HCT116 (cell line): ENCODE measurements around the gene TAAR5. TPM values are rescaled to one million over a fixed set of nuclear protein-coding genes. Genes with fewer than 3 reads are reported as not detected.

Experiments used
- ATAC-seq: fragments of 200-7000 bp; cut with Tn5 transposase; 2 replicates; pipeline ENCODE4 v1.9.1; 2020; ENCODE audit warnings: mild to moderate bottlenecking, moderate library complexity
- BruUV-seq: library from RNA; stranded (reverse); fragments of 400-500 nt; replicated peaks from 2 replicates; lab custom pipeline; 2021; lab: Mats Ljungman, UMichigan
- CTCF ChIA-PET: fragments of 300-600 bp; sonication (Branson Sonifier 250); formaldehyde crosslinking; loops from one replicate; lab custom pipeline; 2021; ENCODE audit warnings: antibody characterized with exemption; lab: Charles Lee
- POLR2A ChIA-PET: fragments of 300-600, 350-600 bp; sonication (Branson Sonifier 250); formaldehyde crosslinking; loops from one replicate; lab custom pipeline; 2021; ENCODE audit warnings: antibody characterized with exemption; lab: Charles Lee
- RAD21 ChIA-PET, 2 experiments: fragments of 300-600 bp; sonication (Branson Sonifier 250); formaldehyde crosslinking; loops; one replicate each; lab custom pipeline; 2023; ENCODE audit warnings: low total read pairs in 2 of 2; ENCODE audit not compliant: uncharacterized antibody in 2 of 2, unreplicated experiment in 2 of 2, low non-redundant PET in 1 of 2; lab: Charles Lee
- DNase-seq: peaks from one replicate; pipeline ENCODE4 v3.0.0-alpha.2; 2010; ENCODE audit warnings: low read depth, low spot score
- H2AFZ ChIP-seq: fragments of 200-600 bp; shearing (Covaris generic), sonication (generic); 2 replicates; pipeline ENCODE4 v1.6.1; 2017; ENCODE audit warnings: low read depth, mixed run types, mixed read lengths, antibody characterized with exemption, low read length; ENCODE audit not compliant: poor library complexity, severe bottlenecking
- H3K27ac ChIP-seq: 2 replicates; pipeline ENCODE4 v1.5.1; 2012; ENCODE audit warnings: low read depth, low read length
- H3K27me3 ChIP-seq: fragments of 200-600 bp; sonication (generic); 2 replicates; pipeline ENCODE4 v1.6.1; 2016; ENCODE audit warnings: mixed run types, low read length, mixed read lengths; ENCODE audit not compliant: insufficient read depth
- H3K36me3 ChIP-seq, 2 experiments: fragments of 200-500 bp in 1 of 2; fragments of 200-600 bp in 1 of 2; sonication (Bioruptor generic) in 1 of 2; sonication (generic) in 1 of 2; 2 replicates each; pipeline versions ENCODE4 v1.5.1 to v1.6.1; 2014 to 2016; ENCODE audit warnings: low read length in 2 of 2, inconsistent platforms in 1 of 2, mixed read lengths in 1 of 2, mixed run types in 1 of 2; ENCODE audit not compliant: insufficient read depth in 2 of 2, control insufficient read depth in 1 of 2
- H3K4me1 ChIP-seq, 2 experiments: fragments of 200-600 bp in 1 of 2; sonication (generic) in 1 of 2; 2 replicates each; pipeline versions ENCODE4 v1.5.1 to v1.6.1; 2012 to 2017; ENCODE audit warnings: low read length in 2 of 2, inconsistent platforms in 1 of 2, mild to moderate bottlenecking in 1 of 2, mixed read lengths in 1 of 2, mixed run types in 1 of 2, moderate library complexity in 1 of 2; ENCODE audit not compliant: insufficient read depth in 2 of 2, control insufficient read depth in 1 of 2
- H3K4me2 ChIP-seq: fragments of 200-600 bp; sonication (generic); 2 replicates; pipeline ENCODE4 v1.6.1; 2017; ENCODE audit warnings: mixed run types, low read length, mixed read lengths
- H3K4me3 ChIP-seq, 2 experiments: fragments of 200-600 bp in 1 of 2; sonication (generic) in 1 of 2; replicated peaks in 1 of 2; 2 replicates each; pipeline ENCODE4 v1.5.1; 2011 to 2016; ENCODE audit warnings: low read length in 2 of 2, control low read depth in 1 of 2, low read depth in 1 of 2, mild to moderate bottlenecking in 1 of 2, mixed read lengths in 1 of 2, mixed run types in 1 of 2
- H3K79me2 ChIP-seq: fragments of 200-600 bp; sonication (generic); 2 replicates; pipeline ENCODE4 v1.6.1; 2017; ENCODE audit warnings: mild to moderate bottlenecking, mixed run types, low read length, moderate library complexity, mixed read lengths; ENCODE audit not compliant: insufficient read depth
- H3K9ac ChIP-seq: fragments of 200-600 bp; sonication (generic); 2 replicates; pipeline ENCODE4 v1.6.1; 2016; ENCODE audit warnings: low read length, mixed read lengths
- H3K9me2 ChIP-seq: fragments of 200-600 bp; sonication (generic), shearing (Covaris generic); 2 replicates; pipeline ENCODE4 v1.6.1; 2017; ENCODE audit warnings: mixed run types, mild to moderate bottlenecking, moderate library complexity; ENCODE audit not compliant: insufficient read depth
- H3K9me3 ChIP-seq, 2 experiments: fragments of 200-500 bp in 1 of 2; fragments of 200-600 bp in 1 of 2; sonication (Bioruptor generic) in 1 of 2; sonication (generic) in 1 of 2; 2 replicates each; pipeline ENCODE4 v1.6.1; 2014 to 2017; ENCODE audit warnings: low read length in 2 of 2, mixed read lengths in 2 of 2, inconsistent platforms in 1 of 2, low read depth in 1 of 2, mild to moderate bottlenecking in 1 of 2, mixed run types in 1 of 2, moderate library complexity in 1 of 2; ENCODE audit not compliant: control insufficient read depth in 1 of 2, insufficient read depth in 1 of 2
- H4K20me1 ChIP-seq: fragments of 200-600 bp; sonication (generic), shearing (Covaris generic); 2 replicates; pipeline ENCODE4 v1.6.1; 2017; ENCODE audit warnings: mixed run types, mild to moderate bottlenecking, moderate library complexity; ENCODE audit not compliant: insufficient read depth
- ATF3 ChIP-seq: IDR thresholded peaks from 2 replicates; pipeline ENCODE4 v1.6.1; 2012
- CBX3 ChIP-seq: IDR thresholded peaks from 2 replicates; pipeline ENCODE4 v1.6.1; 2012; ENCODE audit warnings: low read depth
- EGR1 ChIP-seq: IDR thresholded peaks from 2 replicates; pipeline ENCODE4 v1.6.1; 2012; ENCODE audit warnings: low read depth
- ELF1 ChIP-seq: IDR thresholded peaks from 2 replicates; pipeline ENCODE4 v1.6.1; 2012; ENCODE audit warnings: low read depth, borderline replicate concordance
- EZH2 ChIP-seq: fragments of 200-600 bp; sonication (generic); IDR thresholded peaks from 2 replicates; pipeline ENCODE4 v1.6.1; 2017; ENCODE audit warnings: antibody characterized with exemption, mixed run types
- EZH2phosphoT487 ChIP-seq: fragments of 200-600 bp; IDR thresholded peaks from 2 replicates; pipeline ENCODE4 v1.6.1; 2018; ENCODE audit warnings: antibody characterized with exemption, borderline replicate concordance
- FOSL1 ChIP-seq: IDR thresholded peaks from 2 replicates; pipeline ENCODE4 v1.6.1; 2012; ENCODE audit warnings: low read depth
- POLR2A ChIP-seq: IDR thresholded peaks from 2 replicates; pipeline ENCODE4 v1.7.0; 2011; ENCODE audit warnings: borderline replicate concordance; ENCODE audit not compliant: insufficient read depth, insufficient read length; ENCODE audit errors: extremely low read depth
- POLR2AphosphoS5 ChIP-seq: IDR thresholded peaks from 2 replicates; pipeline ENCODE4 v1.6.1; 2011; ENCODE audit warnings: mild to moderate bottlenecking, low read depth, low read length, moderate library complexity
- RAD21 ChIP-seq: IDR thresholded peaks from 2 replicates; pipeline ENCODE4 v1.6.1; 2012; ENCODE audit warnings: low read depth, mild to moderate bottlenecking
- REST ChIP-seq: IDR thresholded peaks from 2 replicates; pipeline ENCODE4 v1.6.1; 2012; ENCODE audit warnings: low read depth
- SIN3A ChIP-seq: IDR thresholded peaks from 2 replicates; pipeline ENCODE4 v1.6.1; 2012; ENCODE audit warnings: low read depth
- SP1 ChIP-seq: IDR thresholded peaks from 2 replicates; pipeline ENCODE4 v1.6.1; 2012; ENCODE audit warnings: low read depth
- SRF ChIP-seq: IDR thresholded peaks from 2 replicates; pipeline ENCODE4 v1.6.1; 2012; ENCODE audit warnings: low read depth
- TCF7L2 ChIP-seq: IDR thresholded peaks from 2 replicates; pipeline ENCODE4 v1.7.0; 2011; ENCODE audit warnings: borderline replicate concordance, inconsistent platforms; ENCODE audit not compliant: insufficient read depth, insufficient read length; ENCODE audit errors: extremely low read depth
- YY1 ChIP-seq: IDR thresholded peaks from 2 replicates; pipeline ENCODE4 v1.6.1; 2011; ENCODE audit warnings: low read length, low read depth, moderate library complexity, mild to moderate bottlenecking; ENCODE audit not compliant: insufficient replicate concordance; ENCODE audit errors: extremely low read depth
- ZFX ChIP-seq: fragments of 450-650 bp; IDR thresholded peaks from 2 replicates; pipeline ENCODE4 v1.6.1; 2017
- intact Hi-C: fragments of 100-400 bp; cut with micrococcal nuclease; formaldehyde crosslinking; loops from 2 replicates; pipeline ENCODE4 v1.10.0; 2022
- total RNA-seq: library from RNA; stranded (reverse); gene quantifications from one replicate; pipeline ENCODE4 v1.2.1, GENCODE V29; 2021; ENCODE audit not compliant: unreplicated experiment
- TF ChIP-seq, protein P1 (sequence below): IDR thresholded peaks from 2 replicates; pipeline ENCODE4 v1.6.1; 2011; ENCODE audit warnings: mild to moderate bottlenecking, low read length, moderate library complexity; ENCODE audit not compliant: insufficient replicate concordance; ENCODE audit errors: extremely low read depth
- TF ChIP-seq, protein P2 (sequence below): IDR thresholded peaks from 2 replicates; pipeline ENCODE4 v1.6.1; 2012

TAAR5 gene
- total RNA-seq, 1 experiment from 2014 or later, result not detected

DNA sequence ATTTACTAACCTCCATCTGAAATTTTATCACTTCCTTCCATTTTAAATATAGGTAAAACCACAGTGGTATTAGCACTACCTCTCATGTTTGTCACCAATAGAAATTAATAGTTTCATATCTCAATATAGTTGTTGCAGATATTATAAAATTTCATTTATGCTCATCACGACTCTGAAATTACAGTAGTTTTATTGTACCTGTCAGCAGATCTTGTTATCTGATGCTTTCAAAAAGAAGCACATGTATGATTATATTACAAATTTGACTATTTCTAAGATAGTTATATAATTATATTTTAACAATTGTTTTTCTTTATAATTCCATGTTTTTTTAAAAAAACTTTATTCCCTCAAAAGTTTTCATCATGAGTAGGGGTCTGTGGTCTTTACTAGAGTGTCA, 4.8 kb downstream of the TAAR5 start (continued):
- TF ChIP-seq POLR2AphosphoS5, result no peak

DNA sequence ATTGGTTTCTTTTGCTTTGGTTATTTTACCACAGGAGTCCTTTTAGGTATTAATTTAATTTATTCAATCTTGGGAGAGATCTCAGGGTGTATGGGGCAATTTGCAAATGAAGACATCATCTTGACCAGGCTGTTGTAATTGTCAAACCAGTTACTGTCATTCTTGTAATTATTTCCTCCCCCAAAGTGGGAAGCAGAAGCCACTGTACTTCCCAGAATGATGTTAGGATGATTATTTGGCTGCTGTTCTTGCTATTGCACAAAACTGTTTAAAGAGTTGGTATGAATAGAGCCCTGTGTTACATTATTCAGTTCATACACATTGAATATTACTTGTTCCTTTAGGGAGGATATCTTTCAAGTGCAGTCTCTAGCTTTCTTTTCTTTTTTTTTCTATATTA, 17.8 kb downstream of the TAAR5 start:
- POLR2A ChIA-PET, result no interaction called here
- Histone ChIP-seq H4K20me1 (no peaks in the 10 kb centered on the region), H3K4me3 (no peak overlapping the region), H3K36me3 (no peaks in the 10 kb centered on the region), H3K79me2 (no peaks in the 10 kb centered on the region), H3K9me2 (no peaks in the 10 kb centered on the region), H3K4me2 (no peak overlapping the region), H3K4me1 (no peaks in the 10 kb centered on the region), H3K9me3 (no peaks in the 10 kb centered on the region), H2AFZ (no peak overlapping the region), H3K9ac (no peak overlapping the region), H3K27ac (no peak overlapping the region), H3K27me3 (no peaks in the 10 kb centered on the region)
- ATAC-seq, result no peak
- DNase-seq, result no peak
- BruUV-seq, result no TSS peak
- RAD21 ChIA-PET, result no interaction called here
- CTCF ChIA-PET, result no interaction called here
- TF ChIP-seq TCF7L2, result no peak
- no peak for TF ChIP-seq ZFX
- TF ChIP-seq SP1, result no peak
- TF ChIP-seq, protein P1, sequence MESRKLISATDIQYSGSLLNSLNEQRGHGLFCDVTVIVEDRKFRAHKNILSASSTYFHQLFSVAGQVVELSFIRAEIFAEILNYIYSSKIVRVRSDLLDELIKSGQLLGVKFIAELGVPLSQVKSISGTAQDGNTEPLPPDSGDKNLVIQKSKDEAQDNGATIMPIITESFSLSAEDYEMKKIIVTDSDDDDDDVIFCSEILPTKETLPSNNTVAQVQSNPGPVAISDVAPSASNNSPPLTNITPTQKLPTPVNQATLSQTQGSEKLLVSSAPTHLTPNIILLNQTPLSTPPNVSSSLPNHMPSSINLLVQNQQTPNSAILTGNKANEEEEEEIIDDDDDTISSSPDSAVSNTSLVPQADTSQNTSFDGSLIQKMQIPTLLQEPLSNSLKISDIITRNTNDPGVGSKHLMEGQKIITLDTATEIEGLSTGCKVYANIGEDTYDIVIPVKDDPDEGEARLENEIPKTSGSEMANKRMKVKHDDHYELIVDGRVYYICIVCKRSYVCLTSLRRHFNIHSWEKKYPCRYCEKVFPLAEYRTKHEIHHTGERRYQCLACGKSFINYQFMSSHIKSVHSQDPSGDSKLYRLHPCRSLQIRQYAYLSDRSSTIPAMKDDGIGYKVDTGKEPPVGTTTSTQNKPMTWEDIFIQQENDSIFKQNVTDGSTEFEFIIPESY, result no peak
- no peak for TF ChIP-seq ATF3
- TF ChIP-seq REST, result no peak
- TF ChIP-seq EZH2, result no peak
- TF ChIP-seq EGR1, result no peak
- TF ChIP-seq, protein P2, sequence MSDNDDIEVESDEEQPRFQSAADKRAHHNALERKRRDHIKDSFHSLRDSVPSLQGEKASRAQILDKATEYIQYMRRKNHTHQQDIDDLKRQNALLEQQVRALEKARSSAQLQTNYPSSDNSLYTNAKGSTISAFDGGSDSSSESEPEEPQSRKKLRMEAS, result no peak
- no peak for TF ChIP-seq CBX3
- no peak for TF ChIP-seq FOSL1
- TF ChIP-seq POLR2A, result no peak
- no peak for TF ChIP-seq RAD21
- no peak for TF ChIP-seq SIN3A
- TF ChIP-seq SRF, result no peak
- TF ChIP-seq EZH2phosphoT487, result no peak
- TF ChIP-seq YY1, result no peak
- no peak for TF ChIP-seq ELF1
- intact Hi-C loops, result no loop called here
